HepG2 (cell line): ENCODE measurements around the gene CEP78. TPM values are rescaled to one million over a fixed set of nuclear protein-coding genes. Genes with fewer than 3 reads are reported as not detected.

Experiments used
- NFE2 ChIP-seq: sonication (generic); formaldehyde crosslinking; IDR thresholded peaks from 2 replicates; pipeline ENCODE4 v1.4.0; 2020; ENCODE audit warnings: missing genetic modification reagents
- NFE2L2 ChIP-seq: fragments of 150-350 bp; IDR thresholded peaks from 2 replicates; pipeline ENCODE4 v1.6.1; 2014; ENCODE audit warnings: low read length
- NRL ChIP-seq: sonication (generic); formaldehyde crosslinking; IDR thresholded peaks from 2 replicates; pipeline ENCODE4 v1.5.0; 2020; ENCODE audit warnings: missing genetic modification reagents, mild to moderate bottlenecking, moderate library complexity, borderline replicate concordance
- POLR2AphosphoS5 ChIP-seq: IDR thresholded peaks from 2 replicates; pipeline ENCODE4 v1.6.1; 2012; ENCODE audit warnings: low read depth, low read length
- RBM39 ChIP-seq: fragments of 200-400 bp; formaldehyde crosslinking; IDR thresholded peaks from one replicate; pipeline ENCODE4 v1.6.1; 2018; ENCODE audit warnings: antibody characterized with exemption, mild to moderate bottlenecking, low read depth, low read length; ENCODE audit not compliant: poor library complexity, severe bottlenecking
- SMC3 ChIP-seq: IDR thresholded peaks from 2 replicates; pipeline ENCODE4 v1.6.1; 2011; ENCODE audit warnings: low read length, improper control_type of control experiment
- SRF ChIP-seq: IDR thresholded peaks from 2 replicates; pipeline ENCODE4 v1.6.1; 2011; ENCODE audit warnings: mild to moderate bottlenecking, low read depth, low read length, moderate library complexity
- U2AF2 ChIP-seq: fragments of 200-400 bp; formaldehyde crosslinking; IDR thresholded peaks from 2 replicates; pipeline ENCODE4 v1.6.1; 2017; ENCODE audit warnings: low read depth, mild to moderate bottlenecking, low read length
- ZBTB1 ChIP-seq: sonication (generic); formaldehyde crosslinking; IDR thresholded peaks from 2 replicates; pipeline ENCODE4 v1.4.0; 2020; ENCODE audit warnings: missing genetic modification reagents, borderline replicate concordance
- polyA plus RNA-seq, 8 experiments: library from polyadenylated mRNA; depleted of rRNA in 3 of 8; stranded (reverse) in 7 of 8; unstranded in 1 of 8; fragments of >200 nt; fragmentation: Illumina TruSeq in 4 of 8; extraction: Trizol in 4 of 8; gene quantifications; 2 replicates each; pipeline versions ENCODE4 v1.2.1 to v1.2.3, GENCODE V29; 2011 to 2016; ENCODE audit warnings: low read depth in 4 of 8, missing spikeins in 1 of 8, mixed read lengths in 1 of 8; ENCODE audit not compliant: insufficient read depth in 1 of 8
- total RNA-seq, 5 experiments: library from RNA; depleted of rRNA; stranded (reverse); fragments of >200 nt; fragmentation: Illumina TruSeq; extraction: Trizol; gene quantifications; 2 replicates each; pipeline ENCODE4 v1.2.3, GENCODE V29; 2016; ENCODE audit warnings: low read depth in 1 of 5
- TF ChIP-seq, protein P1 (sequence below): sonication (generic); formaldehyde crosslinking; IDR thresholded peaks from 2 replicates; pipeline ENCODE4 v1.5.1; 2020; ENCODE audit warnings: missing genetic modification reagents, mild to moderate bottlenecking, borderline replicate concordance
- TF ChIP-seq, protein P2 (sequence below): sonication (generic); IDR thresholded peaks from 2 replicates; pipeline ENCODE4 v1.6.1; 2016; ENCODE audit warnings: low read depth, borderline replicate concordance
- TF ChIP-seq, protein P3 (sequence below): fragments of 450-650 bp; IDR thresholded peaks from 2 replicates; pipeline ENCODE4 v1.6.1; 2017; ENCODE audit warnings: mild to moderate bottlenecking
- TF ChIP-seq, protein P4 (sequence below): sonication (generic); formaldehyde crosslinking; IDR thresholded peaks from 2 replicates; pipeline ENCODE4 v1.4.0; 2020; ENCODE audit warnings: missing genetic modification reagents, borderline replicate concordance
- TF ChIP-seq, protein P5 (sequence below): sonication (generic); formaldehyde crosslinking; IDR thresholded peaks from 2 replicates; pipeline ENCODE4 v1.4.0; 2020; ENCODE audit warnings: missing genetic modification reagents, mild to moderate bottlenecking, borderline replicate concordance
- TF ChIP-seq, protein P6 (sequence below): sonication (generic); formaldehyde crosslinking; IDR thresholded peaks from 2 replicates; pipeline ENCODE4 v1.4.0; 2020; ENCODE audit warnings: missing genetic modification reagents

The CEP78 gene
- total and polyA plus RNA-seq, 2 of the 13 experiments (the other 11 are each of a cell fraction or from before 2014, with no cell fraction given), result 5.1 to 30.8 TPM

DNA sequence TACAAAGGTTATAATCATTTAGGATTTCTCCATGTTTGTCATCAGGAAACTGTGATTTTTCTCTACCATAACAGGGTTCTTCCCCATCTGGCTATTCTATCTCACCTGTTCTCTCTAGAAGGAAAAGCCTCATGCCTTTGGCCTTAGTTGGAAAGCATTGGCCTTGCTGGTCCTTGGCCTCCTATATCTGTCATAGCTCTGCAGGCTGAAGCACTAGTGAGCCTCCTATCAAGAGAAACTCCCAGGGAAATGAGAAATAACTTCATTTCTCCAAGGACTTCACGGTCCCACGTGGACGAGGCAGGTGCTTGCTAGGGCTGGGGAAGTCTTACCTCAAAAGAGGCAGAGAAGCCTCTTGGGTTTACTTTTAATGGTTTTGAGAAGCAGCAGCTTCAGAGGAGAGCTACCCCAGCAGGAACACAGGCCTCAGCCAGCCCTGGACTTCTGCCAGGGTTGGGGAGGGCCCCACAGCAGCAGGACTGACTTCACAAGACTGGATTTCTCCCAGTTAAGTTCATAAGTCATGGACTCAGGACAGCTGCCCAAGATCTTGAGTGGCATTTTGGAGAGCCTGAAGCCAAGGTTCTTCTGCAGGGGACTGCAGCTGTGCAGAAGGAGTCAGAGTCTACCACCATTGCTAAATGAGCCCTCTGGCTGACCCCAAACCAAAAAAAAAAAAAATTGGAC, 45.2 kb downstream of the CEP78 start (continued):
- TF ChIP-seq, protein P1, sequence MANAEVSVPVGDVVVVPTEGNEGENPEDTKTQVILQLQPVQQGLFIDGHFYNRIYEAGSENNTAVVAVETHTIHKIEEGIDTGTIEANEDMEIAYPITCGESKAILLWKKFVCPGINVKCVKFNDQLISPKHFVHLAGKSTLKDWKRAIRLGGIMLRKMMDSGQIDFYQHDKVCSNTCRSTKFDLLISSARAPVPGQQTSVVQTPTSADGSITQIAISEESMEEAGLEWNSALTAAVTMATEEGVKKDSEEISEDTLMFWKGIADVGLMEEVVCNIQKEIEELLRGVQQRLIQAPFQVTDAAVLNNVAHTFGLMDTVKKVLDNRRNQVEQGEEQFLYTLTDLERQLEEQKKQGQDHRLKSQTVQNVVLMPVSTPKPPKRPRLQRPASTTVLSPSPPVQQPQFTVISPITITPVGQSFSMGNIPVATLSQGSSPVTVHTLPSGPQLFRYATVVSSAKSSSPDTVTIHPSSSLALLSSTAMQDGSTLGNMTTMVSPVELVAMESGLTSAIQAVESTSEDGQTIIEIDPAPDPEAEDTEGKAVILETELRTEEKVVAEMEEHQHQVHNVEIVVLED (CRISPR knock-in tag), result no peak
- TF ChIP-seq ZBTB1 (no peak), RBM39 (no peak), SRF (no peak), POLR2AphosphoS5 (no peak), NFE2 (CRISPR knock-in tag) (no peak), NRL (CRISPR knock-in tag) (no peak), NFE2L2 (no peak), SMC3 (no peak), U2AF2 (no peak)
- TF ChIP-seq, protein P2, sequence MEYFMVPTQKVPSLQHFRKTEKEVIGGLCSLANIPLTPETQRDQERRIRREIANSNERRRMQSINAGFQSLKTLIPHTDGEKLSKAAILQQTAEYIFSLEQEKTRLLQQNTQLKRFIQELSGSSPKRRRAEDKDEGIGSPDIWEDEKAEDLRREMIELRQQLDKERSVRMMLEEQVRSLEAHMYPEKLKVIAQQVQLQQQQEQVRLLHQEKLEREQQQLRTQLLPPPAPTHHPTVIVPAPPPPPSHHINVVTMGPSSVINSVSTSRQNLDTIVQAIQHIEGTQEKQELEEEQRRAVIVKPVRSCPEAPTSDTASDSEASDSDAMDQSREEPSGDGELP, result no peak
- TF ChIP-seq, protein P3, sequence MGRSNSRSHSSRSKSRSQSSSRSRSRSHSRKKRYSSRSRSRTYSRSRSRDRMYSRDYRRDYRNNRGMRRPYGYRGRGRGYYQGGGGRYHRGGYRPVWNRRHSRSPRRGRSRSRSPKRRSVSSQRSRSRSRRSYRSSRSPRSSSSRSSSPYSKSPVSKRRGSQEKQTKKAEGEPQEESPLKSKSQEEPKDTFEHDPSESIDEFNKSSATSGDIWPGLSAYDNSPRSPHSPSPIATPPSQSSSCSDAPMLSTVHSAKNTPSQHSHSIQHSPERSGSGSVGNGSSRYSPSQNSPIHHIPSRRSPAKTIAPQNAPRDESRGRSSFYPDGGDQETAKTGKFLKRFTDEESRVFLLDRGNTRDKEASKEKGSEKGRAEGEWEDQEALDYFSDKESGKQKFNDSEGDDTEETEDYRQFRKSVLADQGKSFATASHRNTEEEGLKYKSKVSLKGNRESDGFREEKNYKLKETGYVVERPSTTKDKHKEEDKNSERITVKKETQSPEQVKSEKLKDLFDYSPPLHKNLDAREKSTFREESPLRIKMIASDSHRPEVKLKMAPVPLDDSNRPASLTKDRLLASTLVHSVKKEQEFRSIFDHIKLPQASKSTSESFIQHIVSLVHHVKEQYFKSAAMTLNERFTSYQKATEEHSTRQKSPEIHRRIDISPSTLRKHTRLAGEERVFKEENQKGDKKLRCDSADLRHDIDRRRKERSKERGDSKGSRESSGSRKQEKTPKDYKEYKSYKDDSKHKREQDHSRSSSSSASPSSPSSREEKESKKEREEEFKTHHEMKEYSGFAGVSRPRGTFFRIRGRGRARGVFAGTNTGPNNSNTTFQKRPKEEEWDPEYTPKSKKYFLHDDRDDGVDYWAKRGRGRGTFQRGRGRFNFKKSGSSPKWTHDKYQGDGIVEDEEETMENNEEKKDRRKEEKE, result no peak
- TF ChIP-seq, protein P4, sequence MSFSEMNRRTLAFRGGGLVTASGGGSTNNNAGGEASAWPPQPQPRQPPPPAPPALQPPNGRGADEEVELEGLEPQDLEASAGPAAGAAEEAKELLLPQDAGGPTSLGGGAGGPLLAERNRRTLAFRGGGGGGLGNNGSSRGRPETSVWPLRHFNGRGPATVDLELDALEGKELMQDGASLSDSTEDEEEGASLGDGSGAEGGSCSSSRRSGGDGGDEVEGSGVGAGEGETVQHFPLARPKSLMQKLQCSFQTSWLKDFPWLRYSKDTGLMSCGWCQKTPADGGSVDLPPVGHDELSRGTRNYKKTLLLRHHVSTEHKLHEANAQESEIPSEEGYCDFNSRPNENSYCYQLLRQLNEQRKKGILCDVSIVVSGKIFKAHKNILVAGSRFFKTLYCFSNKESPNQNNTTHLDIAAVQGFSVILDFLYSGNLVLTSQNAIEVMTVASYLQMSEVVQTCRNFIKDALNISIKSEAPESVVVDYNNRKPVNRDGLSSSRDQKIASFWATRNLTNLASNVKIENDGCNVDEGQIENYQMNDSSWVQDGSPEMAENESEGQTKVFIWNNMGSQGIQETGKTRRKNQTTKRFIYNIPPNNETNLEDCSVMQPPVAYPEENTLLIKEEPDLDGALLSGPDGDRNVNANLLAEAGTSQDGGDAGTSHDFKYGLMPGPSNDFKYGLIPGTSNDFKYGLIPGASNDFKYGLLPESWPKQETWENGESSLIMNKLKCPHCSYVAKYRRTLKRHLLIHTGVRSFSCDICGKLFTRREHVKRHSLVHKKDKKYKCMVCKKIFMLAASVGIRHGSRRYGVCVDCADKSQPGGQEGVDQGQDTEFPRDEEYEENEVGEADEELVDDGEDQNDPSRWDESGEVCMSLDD (CRISPR knock-in tag), result no peak
- TF ChIP-seq, protein P5, sequence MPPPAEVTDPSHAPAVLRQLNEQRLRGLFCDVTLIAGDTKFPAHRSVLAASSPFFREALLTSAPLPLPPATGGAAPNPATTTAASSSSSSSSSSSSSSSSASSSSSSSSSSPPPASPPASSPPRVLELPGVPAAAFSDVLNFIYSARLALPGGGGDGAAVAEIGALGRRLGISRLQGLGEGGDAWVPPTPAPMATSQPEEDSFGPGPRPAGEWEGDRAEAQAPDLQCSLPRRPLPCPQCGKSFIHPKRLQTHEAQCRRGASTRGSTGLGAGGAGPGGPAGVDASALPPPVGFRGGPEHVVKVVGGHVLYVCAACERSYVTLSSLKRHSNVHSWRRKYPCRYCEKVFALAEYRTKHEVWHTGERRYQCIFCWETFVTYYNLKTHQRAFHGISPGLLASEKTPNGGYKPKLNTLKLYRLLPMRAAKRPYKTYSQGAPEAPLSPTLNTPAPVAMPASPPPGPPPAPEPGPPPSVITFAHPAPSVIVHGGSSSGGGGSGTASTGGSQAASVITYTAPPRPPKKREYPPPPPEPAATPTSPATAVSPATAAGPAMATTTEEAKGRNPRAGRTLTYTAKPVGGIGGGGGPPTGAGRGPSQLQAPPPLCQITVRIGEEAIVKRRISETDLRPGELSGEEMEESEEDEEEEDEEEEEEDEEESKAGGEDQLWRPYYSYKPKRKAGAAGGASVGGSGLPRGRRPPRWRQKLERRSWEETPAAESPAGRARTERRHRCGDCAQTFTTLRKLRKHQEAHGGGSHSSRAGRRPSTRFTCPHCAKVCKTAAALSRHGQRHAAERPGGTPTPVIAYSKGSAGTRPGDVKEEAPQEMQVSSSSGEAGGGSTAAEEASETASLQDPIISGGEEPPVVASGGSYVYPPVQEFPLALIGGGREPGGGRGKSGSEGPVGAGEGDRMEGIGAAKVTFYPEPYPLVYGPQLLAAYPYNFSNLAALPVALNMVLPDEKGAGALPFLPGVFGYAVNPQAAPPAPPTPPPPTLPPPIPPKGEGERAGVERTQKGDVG (CRISPR knock-in tag), result no peak
- TF ChIP-seq, protein P6, sequence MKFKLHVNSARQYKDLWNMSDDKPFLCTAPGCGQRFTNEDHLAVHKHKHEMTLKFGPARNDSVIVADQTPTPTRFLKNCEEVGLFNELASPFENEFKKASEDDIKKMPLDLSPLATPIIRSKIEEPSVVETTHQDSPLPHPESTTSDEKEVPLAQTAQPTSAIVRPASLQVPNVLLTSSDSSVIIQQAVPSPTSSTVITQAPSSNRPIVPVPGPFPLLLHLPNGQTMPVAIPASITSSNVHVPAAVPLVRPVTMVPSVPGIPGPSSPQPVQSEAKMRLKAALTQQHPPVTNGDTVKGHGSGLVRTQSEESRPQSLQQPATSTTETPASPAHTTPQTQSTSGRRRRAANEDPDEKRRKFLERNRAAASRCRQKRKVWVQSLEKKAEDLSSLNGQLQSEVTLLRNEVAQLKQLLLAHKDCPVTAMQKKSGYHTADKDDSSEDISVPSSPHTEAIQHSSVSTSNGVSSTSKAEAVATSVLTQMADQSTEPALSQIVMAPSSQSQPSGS (CRISPR knock-in tag), result no peak
